GM21367 (cell line): ENCODE data around the gene MT1H.

ENCODE experiments used
- ATAC-seq: cut with Tn5 transposase; IDR thresholded peaks from one replicate; pipeline ENCODE4 v1.9.1; 2021; ENCODE audit not compliant: unreplicated experiment

MT1H gene

GRCh38 chr16:56635441-56635967 lies 34.1 kb upstream of the MT1H start:
- ATAC-seq: no peak

- no peak for ATAC-seq
These were observed 32.8 kb upstream of the MT1H start for GRCh38 chr16:56636616-56637413.

GRCh38 chr16:56637814-56638750 lies 31.5 kb upstream of the MT1H start, which contains the start of gene MT1A:
MT1A (plus strand) TSS chr16:56638666; CDS start chr16:56638739, 73 bp downstream.
- ATAC-seq: no peak

- no peak for ATAC-seq
These were observed 30.6 kb upstream of the MT1H start for GRCh38 chr16:56639045-56639444.

- ATAC-seq: no peak
These were observed 29.5 kb upstream of the MT1H start for GRCh38 chr16:56640076-56640475.

GRCh38 chr16:56641166-56641565 lies 28.4 kb upstream of the MT1H start:
- ATAC-seq: no peak

GRCh38 chr16:56643080-56643778 lies 26.4 kb upstream of the MT1H start:
- peak; percentile 75 for ATAC-seq

GRCh38 chr16:56643833-56644232 lies 25.8 kb upstream of the MT1H start:
- no peak for ATAC-seq

GRCh38 chr16:56645311-56645710 lies 24.3 kb upstream of the MT1H start:
- ATAC-seq: no peak

GRCh38 chr16:56645838-56646237 lies 23.8 kb upstream of the MT1H start:
- no peak for ATAC-seq

GRCh38 chr16:56647641-56648431 lies 21.8 kb upstream of the MT1H start:
- no peak for ATAC-seq

- no peak for ATAC-seq
These were observed 20.3 kb upstream of the MT1H start for GRCh38 chr16:56649271-56649670.

GRCh38 chr16:56649820-56650219 lies 19.8 kb upstream of the MT1H start:
- ATAC-seq: no peak

- ATAC-seq: no peak
These were observed 18.0 kb upstream of the MT1H start, which contains the start of gene MT1B for GRCh38 chr16:56651586-56651985. MT1B (plus strand) TSS chr16:56651886; CDS start chr16:56651954, 68 bp downstream.

- no peak for ATAC-seq
These were observed 17.0 kb upstream of the MT1H start for GRCh38 chr16:56652600-56652999.

- ATAC-seq: no peak
These were observed 16.4 kb upstream of the MT1H start for GRCh38 chr16:56653218-56653617.

- ATAC-seq: no peak
These were observed 11.9 kb upstream of the MT1H start, which contains the start of gene MT1F for GRCh38 chr16:56657555-56658326. MT1F (plus strand) TSS chr16:56657959; CDS start chr16:56658059, 100 bp downstream.

GRCh38 chr16:56658327-56658875 lies 11.2 kb upstream of the MT1H start:
- no peak for ATAC-seq
